Activated T-helper 2 cell treated with anti-CD3 and anti-CD28 coated beads, Interferon-gamma antibody, Interleukin-2, Interleukin-4, amounts not matched to agents 10 μg/mL and 5 μg/mL and 100 μg/mL, durations not matched to agents 14 hours and 24 hours and 36 hours (primary cell): ENCODE results near the gene OPRD1. TPM values are rescaled to one million over a fixed set of nuclear protein-coding genes. Genes with fewer than 3 reads are reported as not detected.
"Not testable (repeated sequence)": the region's sequence is repeated elsewhere in the genome, so short reads cannot be mapped to it uniquely, and the experiment has no call there.

Source experiments
- DNase-seq: peaks from one replicate; pipeline ENCODE4 v3.0.0; 2021; ENCODE audit warnings: low spot score
- H3K27ac Mint-ChIP-seq: one replicate; pipeline ENCODE4 v1.8.0; 2021; ENCODE audit warnings: mixed read lengths
- H3K27me3 Mint-ChIP-seq: one replicate; pipeline ENCODE4 v1.8.0; 2021; ENCODE audit warnings: low read depth, mixed read lengths
- H3K36me3 Mint-ChIP-seq: one replicate; pipeline ENCODE4 v1.8.0; 2021; ENCODE audit warnings: low read depth, mixed read lengths
- H3K4me1 Mint-ChIP-seq: one replicate; pipeline ENCODE4 v1.8.0; 2021; ENCODE audit warnings: low read depth, mixed read lengths
- H3K4me3 Mint-ChIP-seq: one replicate; pipeline ENCODE4 v1.8.0; 2021; ENCODE audit warnings: low read depth, mild to moderate bottlenecking, moderate library complexity, mixed read lengths
- H3K9me3 Mint-ChIP-seq: one replicate; pipeline ENCODE4 v1.8.0; 2021; ENCODE audit warnings: mixed read lengths
- intact Hi-C: fragments of 100-400 bp; cut with micrococcal nuclease; formaldehyde crosslinking; loops from one replicate; pipeline ENCODE4 v1.15.1; 2023
- total RNA-seq: library from RNA; stranded (reverse); gene quantifications from 2 replicates; pipeline ENCODE4 v1.2.3, GENCODE V29; 2022

Gene OPRD1
- total RNA-seq, 1 donor from 2014 or later: not detected

DNA sequence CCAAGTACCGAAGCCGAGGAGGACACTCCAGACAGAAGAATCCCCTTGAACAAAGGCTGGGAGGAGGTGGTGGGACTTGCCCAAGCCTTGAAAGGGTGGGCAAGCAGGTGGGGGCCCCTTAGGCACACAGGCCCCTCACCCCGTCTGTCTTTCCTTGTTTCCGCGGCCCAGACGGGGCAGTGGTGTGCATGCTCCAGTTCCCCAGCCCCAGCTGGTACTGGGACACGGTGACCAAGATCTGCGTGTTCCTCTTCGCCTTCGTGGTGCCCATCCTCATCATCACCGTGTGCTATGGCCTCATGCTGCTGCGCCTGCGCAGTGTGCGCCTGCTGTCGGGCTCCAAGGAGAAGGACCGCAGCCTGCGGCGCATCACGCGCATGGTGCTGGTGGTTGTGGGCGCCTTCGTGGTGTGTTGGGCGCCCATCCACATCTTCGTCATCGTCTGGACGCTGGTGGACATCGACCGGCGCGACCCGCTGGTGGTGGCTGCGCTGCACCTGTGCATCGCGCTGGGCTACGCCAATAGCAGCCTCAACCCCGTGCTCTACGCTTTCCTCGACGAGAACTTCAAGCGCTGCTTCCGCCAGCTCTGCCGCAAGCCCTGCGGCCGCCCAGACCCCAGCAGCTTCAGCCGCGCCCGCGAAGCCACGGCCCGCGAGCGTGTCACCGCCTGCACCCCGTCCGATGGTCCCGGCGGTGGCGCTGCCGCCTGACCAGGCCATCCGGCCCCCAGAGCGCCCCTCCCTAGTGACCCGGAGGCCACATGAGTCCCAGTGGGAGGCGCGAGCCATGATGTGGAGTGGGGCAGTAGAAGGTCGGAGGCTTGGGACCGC is 50.8 kb downstream of the OPRD1 start:
- intact Hi-C loops: no loop called here

DNA sequence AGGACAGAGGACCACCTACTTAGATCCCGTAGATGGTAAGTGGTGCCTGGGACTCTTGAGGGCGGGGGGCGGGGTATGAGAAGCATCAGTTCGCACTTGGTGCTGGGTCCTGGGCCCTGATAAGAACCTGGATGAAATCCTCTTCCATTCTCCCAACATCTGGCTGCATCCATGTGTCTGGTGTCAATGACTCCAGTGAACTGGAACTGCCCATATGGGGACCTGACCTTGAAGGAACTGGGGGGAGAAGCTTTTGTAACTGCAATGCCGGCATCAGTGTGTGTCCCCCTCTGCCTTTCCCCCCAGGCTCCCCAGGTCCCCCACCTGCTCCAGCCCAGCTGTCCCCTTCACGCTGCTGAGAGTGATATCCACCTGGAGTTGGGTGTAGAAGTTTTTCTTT is 52.7 kb downstream of the OPRD1 start:
- H3K4me3 Mint-ChIP-seq: no peak overlapping the region
- no peaks in the 10 kb centered on the region for H3K4me1 Mint-ChIP-seq
- intact Hi-C loops: no loop called here
- H3K27me3 Mint-ChIP-seq: peaks cover 4% of the 10 kb centered on the region
- no peaks in the 10 kb centered on the region for H3K36me3 Mint-ChIP-seq
- DNase-seq: no peak
- no peaks in the 10 kb centered on the region for H3K9me3 Mint-ChIP-seq
- no peak overlapping the region for H3K27ac Mint-ChIP-seq

More for the DNA sequence above, 50.8 kb downstream of the OPRD1 start:
- no peak overlapping the region for H3K27ac Mint-ChIP-seq
- H3K9me3 Mint-ChIP-seq: no peaks in the 10 kb centered on the region
- H3K27me3 Mint-ChIP-seq: peaks cover 4% of the 10 kb centered on the region
- no peak for DNase-seq
- no peaks in the 10 kb centered on the region for H3K4me1 Mint-ChIP-seq
- H3K4me3 Mint-ChIP-seq: no peak overlapping the region
- no peaks in the 10 kb centered on the region for H3K36me3 Mint-ChIP-seq

DNA sequence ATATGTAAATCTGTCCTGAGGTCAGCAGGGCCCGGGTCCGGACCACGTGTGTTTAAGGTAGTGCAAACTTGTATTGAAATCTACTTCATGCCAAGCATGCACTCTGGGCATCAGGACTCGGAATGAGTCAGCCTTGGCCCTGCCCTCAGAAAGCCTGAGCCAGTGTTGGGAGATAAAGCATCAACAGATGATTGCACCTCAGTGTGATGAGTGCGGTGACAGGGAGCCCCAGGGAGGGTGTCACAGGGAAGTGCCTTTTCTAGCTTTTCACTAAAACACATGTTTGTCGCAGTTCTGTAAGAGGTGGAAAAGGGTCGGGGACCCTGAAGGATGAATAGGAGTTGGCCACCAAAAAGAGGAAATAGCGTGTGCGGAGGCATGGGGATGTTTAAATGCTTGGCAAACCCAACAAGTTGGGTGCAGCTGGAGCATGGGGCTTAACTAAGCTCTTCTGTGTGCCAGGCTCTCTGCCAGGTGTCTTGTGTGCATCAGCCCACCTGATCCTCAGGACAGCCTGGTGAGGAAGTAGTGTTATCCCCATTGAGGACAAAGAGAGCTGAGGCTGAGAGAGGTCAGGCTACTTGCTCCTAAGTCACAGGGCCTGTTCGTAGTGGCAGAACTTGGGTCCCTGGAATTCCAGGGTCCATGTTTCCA is 54.2 kb downstream of the OPRD1 start:
- DNase-seq: no peak
- H3K27ac Mint-ChIP-seq: no peak overlapping the region
- intact Hi-C loops: no loop called here
- no peaks in the 10 kb centered on the region for H3K9me3 Mint-ChIP-seq
- peaks cover 4% of the 10 kb centered on the region for H3K27me3 Mint-ChIP-seq
- no peaks in the 10 kb centered on the region for H3K4me1 Mint-ChIP-seq
- H3K4me3 Mint-ChIP-seq: no peak overlapping the region
- no peaks in the 10 kb centered on the region for H3K36me3 Mint-ChIP-seq

DNA sequence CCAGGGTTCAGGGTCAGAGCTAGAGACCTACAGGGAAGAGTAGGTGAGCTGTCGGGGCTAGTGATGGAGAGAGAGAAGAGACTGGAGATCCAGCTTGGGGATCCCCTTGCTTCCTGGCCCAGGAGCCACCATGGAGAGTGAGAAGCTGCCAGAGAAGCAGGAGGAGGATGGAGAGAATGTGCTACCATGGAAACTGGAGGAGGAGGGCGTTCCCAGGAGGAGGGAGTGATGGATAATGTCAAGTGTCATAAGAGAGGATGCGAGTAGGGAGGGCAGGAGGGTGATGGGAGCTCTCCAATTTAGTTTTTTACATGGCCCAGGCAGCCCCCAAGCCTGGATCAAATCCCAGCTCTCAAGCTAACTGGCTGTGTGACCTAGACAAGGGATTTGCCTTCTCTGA is 55.9 kb downstream of the OPRD1 start:
- H3K27ac Mint-ChIP-seq: no peak overlapping the region
- intact Hi-C loops: no loop called here

DNA sequence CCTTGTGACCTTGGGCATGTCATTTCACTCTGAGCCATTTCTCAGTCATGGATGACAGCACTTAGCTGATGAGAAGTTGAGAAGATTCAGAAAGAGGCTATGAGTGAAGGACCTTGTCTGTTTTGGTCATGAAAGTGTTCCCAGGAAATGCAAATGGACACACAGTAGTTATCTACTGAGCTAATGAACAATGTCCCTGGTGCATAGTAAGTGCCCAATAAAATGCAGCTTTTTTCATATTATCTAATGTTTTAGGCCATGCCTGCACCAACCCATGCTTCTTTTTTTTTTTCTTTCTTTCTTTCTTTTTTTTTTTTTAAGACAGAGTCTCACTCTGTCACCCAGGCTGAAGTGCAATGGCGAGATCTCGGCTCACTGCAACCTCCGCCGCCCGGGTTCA is 58.0 kb downstream of the OPRD1 start:
- intact Hi-C loops: no loop called here
- Mint-ChIP-seq H3K27ac (no peak overlapping the region), H3K27me3 (peaks cover 7% of the 10 kb centered on the region), H3K4me1 (no peaks in the 10 kb centered on the region), H3K4me3 (no peak overlapping the region), H3K36me3 (no peaks in the 10 kb centered on the region), H3K9me3 (no peaks in the 10 kb centered on the region)
- no peak for DNase-seq

More for the DNA sequence above, 55.9 kb downstream of the OPRD1 start:
- Mint-ChIP-seq H3K4me3 (no peak overlapping the region), H3K36me3 (no peaks in the 10 kb centered on the region), H3K27me3 (peaks cover 6% of the 10 kb centered on the region), H3K9me3 (no peaks in the 10 kb centered on the region), H3K4me1 (no peaks in the 10 kb centered on the region)
- no peak for DNase-seq

DNA sequence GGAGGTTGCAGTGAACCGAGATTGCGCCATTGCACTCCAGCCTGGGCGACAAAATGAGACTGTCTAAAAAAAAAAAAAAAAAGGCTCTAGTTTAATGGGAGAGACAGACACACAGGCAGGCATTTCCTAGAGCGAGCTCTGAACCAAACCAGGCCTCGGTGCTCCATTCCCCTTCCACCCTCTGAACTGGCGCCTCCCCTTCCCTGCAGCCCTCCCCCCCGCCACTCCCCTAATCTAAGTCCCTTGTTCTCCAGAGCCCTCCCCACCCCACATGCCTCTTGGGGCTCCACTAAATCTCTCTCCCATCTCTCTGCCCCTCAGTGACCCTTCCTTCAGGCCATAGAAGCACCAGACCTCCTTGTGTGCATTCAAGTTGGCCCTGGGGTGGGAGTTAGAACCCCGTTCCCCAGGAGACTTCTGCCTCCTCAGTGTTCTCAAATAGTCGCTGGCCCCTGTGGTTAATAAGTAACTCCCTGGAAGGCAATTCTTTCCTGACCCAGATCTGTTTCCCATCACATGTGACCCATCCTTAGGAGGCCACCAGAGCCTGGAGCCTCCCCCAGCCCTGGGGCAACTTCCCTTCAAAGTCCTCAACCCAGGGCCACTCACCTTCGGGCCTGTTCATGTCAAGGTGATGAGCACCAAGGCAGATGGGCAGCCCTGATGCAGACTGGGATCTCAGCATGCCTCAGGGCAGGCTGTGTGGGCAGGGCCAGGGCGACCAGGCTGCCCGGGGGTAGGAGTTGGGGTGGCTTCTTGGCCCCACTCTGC is 59.8 kb downstream of the OPRD1 start:
- intact Hi-C loops: no loop called here
- no peak for DNase-seq
- Mint-ChIP-seq H3K27ac (no peak overlapping the region), H3K36me3 (no peaks in the 10 kb centered on the region), H3K4me3 (no peak overlapping the region), H3K27me3 (peaks cover 13% of the 10 kb centered on the region), H3K4me1 (no peaks in the 10 kb centered on the region), H3K9me3 (no peaks in the 10 kb centered on the region)

DNA sequence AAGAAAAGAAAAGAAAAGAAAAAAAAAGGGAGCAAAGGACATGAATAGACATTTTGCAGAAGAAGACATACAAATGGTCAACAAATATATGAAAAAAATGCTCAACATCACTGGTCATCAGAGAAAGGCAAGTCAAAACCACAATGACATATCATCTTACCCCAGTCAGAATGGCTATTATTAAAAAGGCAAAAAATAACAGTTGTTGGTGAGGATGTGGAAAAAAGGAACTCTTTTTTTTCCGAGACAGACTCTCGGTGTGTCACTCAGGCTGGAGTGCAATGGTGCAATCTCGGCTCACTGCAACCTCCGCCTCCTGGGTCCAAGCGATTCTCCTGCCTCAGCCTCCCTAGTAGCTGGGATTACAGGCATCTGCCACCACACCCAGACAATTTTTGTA is 63.2 kb downstream of the OPRD1 start:
- H3K27ac Mint-ChIP-seq, DNase-seq, H3K4me3 Mint-ChIP-seq, intact Hi-C loops, H3K36me3 Mint-ChIP-seq, H3K9me3 Mint-ChIP-seq, H3K4me1 Mint-ChIP-seq: not testable (repeated sequence)
- H3K27me3 Mint-ChIP-seq: peaks cover 10% of the 10 kb centered on the region

DNA sequence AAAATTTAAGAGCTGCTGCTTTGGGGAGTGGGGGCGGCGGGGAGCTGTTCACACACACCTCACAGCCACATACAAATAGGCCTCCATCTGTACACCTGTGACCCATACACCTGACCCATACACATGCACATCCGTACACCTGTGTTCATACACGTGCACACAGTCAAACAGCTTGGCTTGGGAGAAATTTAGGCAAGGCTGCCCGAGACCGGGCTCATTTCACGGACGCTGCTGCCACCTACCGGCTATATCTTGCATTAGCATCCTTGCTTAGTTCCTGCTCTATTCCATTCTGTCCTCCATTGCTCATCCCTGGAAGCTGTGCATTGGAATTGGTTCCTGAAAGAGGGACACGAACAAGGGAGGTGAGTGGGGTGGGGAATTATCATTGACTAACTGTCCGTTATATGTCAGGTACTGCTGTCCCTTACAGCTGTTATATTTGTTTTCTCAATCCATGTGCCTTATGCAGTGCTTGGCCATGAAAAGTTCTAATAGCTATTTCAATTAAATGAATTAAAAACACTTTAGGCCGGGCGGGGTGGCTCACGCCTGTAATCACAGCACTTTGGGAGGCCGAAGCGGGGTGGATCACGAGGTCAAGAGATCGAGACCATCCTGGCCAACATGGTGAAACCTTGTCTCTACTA is 65.3 kb downstream of the OPRD1 start:
- no peak overlapping the region for H3K27ac Mint-ChIP-seq
- DNase-seq: peak; percentile 58
- no peaks in the 10 kb centered on the region for H3K36me3 Mint-ChIP-seq
- intact Hi-C loops: loop anchor here (1.0 to 2.0 kb wide), 2 partner anchors 92 to 358 kb away; no protein-coding TSS in a partner anchor
- peaks cover 10% of the 10 kb centered on the region for H3K27me3 Mint-ChIP-seq
- no peaks in the 10 kb centered on the region for H3K9me3 Mint-ChIP-seq
- H3K4me3 Mint-ChIP-seq: no peak overlapping the region
- peaks cover 3% of the 10 kb centered on the region for H3K4me1 Mint-ChIP-seq

DNA sequence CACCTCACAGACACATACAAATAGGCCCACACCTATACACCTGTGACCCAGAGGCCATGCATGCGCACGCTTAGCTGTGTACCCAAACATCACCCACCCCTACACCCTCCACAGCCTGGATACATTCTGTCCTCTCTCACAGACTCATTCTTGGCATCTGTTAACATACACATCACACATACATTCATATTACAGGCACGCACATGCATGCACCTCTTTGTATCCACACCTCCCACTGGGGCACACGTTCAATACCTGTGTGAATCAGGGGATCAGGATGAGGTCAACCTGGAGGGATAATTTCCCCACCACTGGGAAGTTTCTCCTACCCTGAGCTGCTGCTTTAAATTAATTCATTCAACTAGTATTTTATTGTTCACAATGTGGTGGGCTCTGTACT is 66.8 kb downstream of the OPRD1 start:
- no peak overlapping the region for H3K4me3 Mint-ChIP-seq
- intact Hi-C loops: no loop called here
- H3K27me3 Mint-ChIP-seq: peaks cover 7% of the 10 kb centered on the region

DNA sequence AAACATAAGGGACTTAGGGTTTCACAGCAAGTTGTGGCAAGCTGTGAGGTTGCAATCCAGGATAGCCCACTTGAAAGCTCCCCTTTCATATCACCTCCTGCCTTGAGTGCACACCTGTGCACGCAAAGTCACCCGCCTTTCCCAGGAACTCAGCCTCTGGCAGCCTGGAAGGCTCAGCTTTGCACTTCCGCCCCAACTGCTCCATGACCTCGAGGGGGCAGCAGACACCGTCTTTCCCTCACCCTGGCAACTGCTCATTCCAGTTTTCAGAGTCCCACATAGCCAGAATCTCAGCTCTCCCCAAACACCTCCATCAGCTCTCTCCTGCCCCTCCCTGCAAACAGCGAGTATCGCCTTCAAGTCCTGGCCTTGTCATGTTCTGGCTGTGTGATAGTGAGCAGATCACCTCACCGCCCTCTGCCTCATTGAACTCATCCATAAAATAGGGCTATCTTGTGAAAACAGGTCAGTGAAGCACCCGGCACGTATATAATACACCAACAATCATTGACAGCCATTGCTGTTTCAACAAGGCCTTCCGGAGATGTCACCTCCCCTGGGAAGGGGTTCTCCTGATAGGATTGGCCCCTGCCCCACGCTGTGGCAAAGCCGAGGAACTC is 70.1 kb downstream of the OPRD1 start:
- no peaks in the 10 kb centered on the region for H3K36me3 Mint-ChIP-seq

More for the DNA sequence above, 66.8 kb downstream of the OPRD1 start:
- no peak overlapping the region for H3K27ac Mint-ChIP-seq
- H3K9me3 Mint-ChIP-seq: no peaks in the 10 kb centered on the region
- no peaks in the 10 kb centered on the region for H3K36me3 Mint-ChIP-seq
- H3K4me1 Mint-ChIP-seq: peaks cover 3% of the 10 kb centered on the region
- DNase-seq: no peak

DNA sequence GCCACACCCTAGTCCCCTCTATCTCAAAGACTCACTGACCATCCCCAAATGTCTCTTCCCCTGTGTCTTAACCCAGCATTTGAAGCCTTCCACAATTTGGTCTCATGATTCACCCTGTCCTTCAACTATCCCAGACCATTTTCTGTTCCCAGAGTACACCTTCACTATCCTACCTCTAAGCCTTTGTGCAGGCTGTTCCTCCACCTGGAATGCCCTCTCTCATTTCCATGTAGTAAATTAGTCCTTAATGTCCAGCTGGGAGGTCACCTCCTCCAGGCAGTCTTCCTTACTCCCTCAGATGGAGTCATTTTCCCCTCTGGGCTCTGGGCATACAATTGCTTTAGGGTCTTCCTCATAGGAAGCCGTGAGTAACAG is 71.3 kb downstream of the OPRD1 start:
- Mint-ChIP-seq H3K27me3 (no peaks in the 10 kb centered on the region), H3K27ac (peak overlapping the region; percentile 10), H3K4me1 (peaks cover 32% of the 10 kb centered on the region), H3K36me3 (no peaks in the 10 kb centered on the region), H3K9me3 (no peaks in the 10 kb centered on the region), H3K4me3 (no peak overlapping the region)
- DNase-seq: no peak
- intact Hi-C loops: no loop called here

More for the DNA sequence above, 70.1 kb downstream of the OPRD1 start:
- intact Hi-C loops: loop anchor here (1.0 kb wide), 4 partner anchors 151 to 320 kb away; no protein-coding TSS in a partner anchor
- Mint-ChIP-seq H3K27ac (no peak overlapping the region), H3K4me3 (no peak overlapping the region), H3K9me3 (no peaks in the 10 kb centered on the region), H3K4me1 (peaks cover 28% of the 10 kb centered on the region), H3K27me3 (peaks cover under 1% of the 10 kb centered on the region)
- peak; percentile 69 for DNase-seq

DNA sequence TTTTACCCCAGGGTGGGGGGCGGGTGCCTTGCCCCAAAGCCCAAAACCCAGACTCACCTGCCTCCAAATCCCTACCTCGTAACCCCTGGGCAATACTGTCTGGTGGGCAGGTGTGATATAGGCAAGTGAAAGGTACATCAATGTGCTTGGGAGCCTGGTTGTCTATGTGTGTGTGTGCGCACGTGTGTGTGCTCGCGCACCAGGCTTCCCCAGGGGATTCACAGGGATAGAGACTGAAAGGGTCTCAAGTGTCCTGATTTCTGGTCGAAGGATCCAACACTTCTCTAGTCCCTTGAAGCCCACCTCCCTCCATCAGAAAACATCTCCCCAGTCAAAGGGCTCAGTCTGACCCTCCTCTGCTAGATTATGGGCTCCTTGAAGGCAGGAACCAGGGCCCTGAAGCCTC is 73.5 kb downstream of the OPRD1 start:
- DNase-seq: no peak
- peak overlapping the region; percentile 92 for H3K27ac Mint-ChIP-seq
- peak overlapping the region; percentile 13 for H3K4me3 Mint-ChIP-seq
- no peaks in the 10 kb centered on the region for H3K36me3 Mint-ChIP-seq
- intact Hi-C loops: loop anchor here (1.0 to 5.0 kb wide), 3 partner anchors 41 to 243 kb away; partner anchors contain the start of gene TAF12
- no peaks in the 10 kb centered on the region for H3K27me3 Mint-ChIP-seq
- peaks cover 44% of the 10 kb centered on the region for H3K4me1 Mint-ChIP-seq
- no peaks in the 10 kb centered on the region for H3K9me3 Mint-ChIP-seq
